CD4-positive, alpha-beta T cell treated with Interleukin-12 subunit alpha and Interleukin-12 subunit beta, for 1 hour (primary cell): ENCODE results near the gene ZNF33A.
"Not testable (repeated sequence)": the region's sequence is repeated elsewhere in the genome, so short reads cannot be mapped to it uniquely, and the experiment has no call there.

Experiments used
- DNase-seq: peaks from one replicate; pipeline ENCODE4 v3.0.0-alpha.2; 2020

The ZNF33A gene

DNA sequence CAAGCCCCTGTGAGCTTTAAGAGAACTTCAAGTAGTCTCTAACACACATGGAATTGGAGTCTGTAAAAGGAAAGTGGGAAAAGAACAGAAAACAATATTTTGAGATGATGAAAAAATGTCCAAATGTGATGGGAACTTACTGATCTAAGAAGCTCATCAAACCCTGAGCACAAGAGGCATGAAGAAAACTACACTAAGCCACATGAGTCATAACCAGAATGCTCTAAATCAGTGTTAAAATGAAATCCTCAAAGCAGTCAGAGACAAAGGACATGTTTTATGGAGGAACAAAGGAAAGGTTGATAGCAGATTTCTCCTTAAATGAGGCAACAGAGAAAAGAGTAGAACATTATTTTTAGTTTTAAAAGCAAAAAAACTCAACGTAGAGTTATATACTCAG, 37.2 kb downstream of the ZNF33A start:
- no peak for DNase-seq

DNA sequence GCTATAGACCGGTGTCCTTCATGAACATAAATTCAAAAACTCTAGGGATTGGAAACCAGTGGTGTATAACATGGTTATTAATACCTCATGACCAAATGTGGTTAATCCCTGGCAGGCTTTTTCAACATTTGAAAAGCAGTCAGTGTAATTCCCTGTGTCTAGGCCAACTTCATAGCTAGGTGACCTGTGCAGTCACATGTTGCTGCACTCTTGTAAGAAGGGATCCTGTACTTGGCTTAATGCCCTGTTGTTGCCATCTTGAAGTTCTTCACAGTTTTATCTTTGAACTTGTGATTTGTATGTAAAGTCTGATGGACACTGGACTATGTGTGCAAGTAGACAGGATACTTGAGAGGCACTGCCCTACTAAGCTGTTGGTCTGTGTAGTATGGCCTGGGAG, 39.7 kb downstream of the ZNF33A start:
- no peak for DNase-seq

DNA sequence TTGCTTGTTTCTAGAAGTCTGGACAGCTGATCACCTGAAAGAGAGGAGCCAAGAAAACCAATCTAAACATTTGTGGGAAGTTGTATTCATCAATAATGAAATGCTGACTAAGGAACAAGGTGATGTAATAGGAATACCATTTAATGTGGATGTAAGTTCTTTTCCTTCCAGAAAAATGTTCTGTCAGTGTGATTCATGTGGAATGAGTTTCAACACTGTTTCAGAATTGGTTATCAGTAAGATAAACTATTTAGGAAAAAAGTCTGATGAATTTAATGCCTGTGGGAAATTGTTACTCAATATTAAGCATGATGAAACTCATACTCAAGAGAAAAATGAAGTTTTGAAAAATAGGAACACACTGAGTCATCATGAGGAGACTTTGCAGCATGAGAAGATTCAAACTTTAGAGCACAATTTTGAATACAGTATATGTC, 43.9 kb downstream of the ZNF33A start:
- DNase-seq, result no peak

DNA sequence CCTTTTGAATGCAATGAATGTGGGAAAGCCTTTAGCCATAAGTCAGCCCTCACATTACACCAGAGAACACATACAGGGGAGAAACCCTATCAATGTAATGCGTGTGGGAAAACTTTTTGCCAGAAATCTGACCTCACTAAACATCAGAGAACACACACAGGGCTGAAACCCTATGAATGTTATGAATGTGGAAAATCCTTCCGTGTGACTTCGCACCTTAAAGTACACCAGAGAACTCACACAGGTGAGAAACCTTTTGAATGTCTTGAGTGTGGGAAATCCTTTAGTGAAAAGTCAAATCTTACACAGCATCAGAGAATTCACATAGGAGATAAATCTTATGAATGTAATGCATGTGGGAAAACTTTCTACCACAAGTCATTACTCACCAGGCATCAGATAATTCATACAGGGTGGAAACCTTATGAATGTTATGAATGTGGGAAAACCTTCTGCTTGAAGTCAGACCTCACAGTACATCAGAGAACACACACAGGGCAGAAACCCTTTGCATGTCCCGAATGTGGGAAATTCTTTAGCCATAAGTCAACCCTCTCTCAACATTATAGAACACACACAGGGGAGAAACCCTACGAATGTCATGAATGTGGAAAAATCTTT, 44.9 kb downstream of the ZNF33A start:
- not testable (repeated sequence) for DNase-seq

DNA sequence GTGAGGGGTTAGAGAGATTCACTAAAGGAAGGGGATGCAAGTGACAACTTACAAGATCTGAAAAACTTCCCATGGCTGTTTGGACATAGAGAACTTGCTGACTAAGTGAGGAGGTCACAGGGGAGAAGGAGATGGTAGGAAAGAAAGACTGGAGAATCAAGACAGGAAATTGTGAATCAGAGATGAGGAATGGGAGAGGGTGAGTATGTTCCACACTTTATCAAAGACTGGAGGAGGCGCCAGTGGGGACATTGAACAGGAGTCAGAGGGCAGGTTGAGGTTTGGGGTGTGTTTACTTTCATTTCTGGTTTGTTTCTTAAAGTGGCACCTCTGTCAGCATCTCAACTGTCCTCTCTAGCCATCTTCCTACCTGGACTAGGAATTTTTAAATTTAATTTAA, 59.2 kb downstream of the ZNF33A start:
- DNase-seq, result not testable (repeated sequence)

DNA sequence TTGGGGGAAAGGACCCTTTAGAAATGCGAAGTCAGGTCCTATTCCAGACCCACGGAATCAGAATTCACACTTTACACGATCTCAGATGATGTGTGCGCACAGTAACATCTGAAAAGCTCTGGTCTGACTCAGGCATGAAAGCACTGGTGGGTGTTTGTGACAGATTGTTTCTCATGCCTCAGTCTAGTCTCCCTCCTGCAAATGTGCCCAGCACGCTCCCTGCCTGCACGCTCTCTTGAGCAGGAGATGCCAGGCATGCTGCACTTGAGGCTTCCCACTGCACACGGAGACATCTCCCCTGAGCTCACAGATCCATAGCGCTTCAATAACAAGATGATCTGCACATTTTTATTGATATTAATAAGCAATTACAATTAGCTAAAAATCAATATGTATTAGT, 60.0 kb downstream of the ZNF33A start:
- no peak for DNase-seq

DNA sequence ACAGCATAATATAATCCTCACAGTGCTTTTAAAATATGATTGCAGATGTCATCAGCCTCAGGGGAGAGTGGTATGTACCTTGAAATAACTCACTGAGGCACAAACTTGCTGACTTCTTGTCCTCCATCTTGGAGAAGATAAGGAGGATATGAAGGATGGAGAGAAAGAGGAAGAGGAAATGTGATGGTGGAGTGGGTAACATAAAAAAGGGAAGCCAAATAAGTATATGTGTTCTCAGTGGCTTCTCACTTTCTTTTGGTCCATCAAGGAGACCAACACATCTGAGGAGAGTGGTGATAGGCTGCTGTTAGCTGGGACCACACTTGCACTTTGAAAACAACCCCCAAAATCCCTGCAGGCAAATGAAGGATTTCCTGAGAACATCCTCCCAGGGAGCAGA, 62.1 kb downstream of the ZNF33A start:
- DNase-seq, result no peak

DNA sequence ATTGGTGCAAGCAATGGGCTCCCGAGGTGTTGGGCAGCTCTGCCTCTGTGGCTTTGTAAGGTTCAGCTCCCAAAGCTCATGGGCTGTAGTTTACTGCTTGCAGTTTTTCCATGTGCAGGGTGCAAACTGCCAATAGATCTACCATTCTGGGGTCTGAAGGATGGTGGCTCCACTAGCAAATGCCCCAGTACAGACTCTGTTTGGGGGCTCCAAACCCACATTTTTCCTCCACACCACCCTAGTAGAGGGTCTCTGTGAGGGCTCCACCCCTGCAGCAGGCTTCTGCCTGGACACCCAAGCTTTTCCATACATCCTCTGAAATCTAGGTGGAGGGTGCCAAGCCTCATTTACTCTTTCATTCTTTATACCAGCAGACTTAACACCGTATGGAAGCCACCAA, 66.2 kb downstream of the ZNF33A start:
- no peak for DNase-seq

DNA sequence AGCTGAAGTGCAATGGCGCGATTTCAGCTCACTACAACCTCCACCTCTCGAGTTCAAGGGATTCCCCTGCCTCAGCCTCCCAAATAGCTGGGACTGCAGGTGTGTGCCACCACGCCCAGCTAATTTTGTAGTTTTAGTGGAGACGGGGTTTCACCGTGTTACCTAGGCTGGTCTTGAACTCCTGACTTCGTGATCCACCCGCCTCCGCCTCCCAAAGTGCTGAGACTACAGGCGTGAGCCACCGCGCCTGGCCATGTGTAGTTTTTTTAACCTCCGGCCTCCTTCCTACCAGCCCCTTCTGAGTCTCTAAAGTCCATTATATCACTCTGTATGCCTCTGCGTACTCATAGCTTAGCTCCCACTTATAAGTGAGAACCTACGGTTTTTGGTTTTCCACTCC, 82.8 kb downstream of the ZNF33A start:
- peak; percentile 1 for DNase-seq

DNA sequence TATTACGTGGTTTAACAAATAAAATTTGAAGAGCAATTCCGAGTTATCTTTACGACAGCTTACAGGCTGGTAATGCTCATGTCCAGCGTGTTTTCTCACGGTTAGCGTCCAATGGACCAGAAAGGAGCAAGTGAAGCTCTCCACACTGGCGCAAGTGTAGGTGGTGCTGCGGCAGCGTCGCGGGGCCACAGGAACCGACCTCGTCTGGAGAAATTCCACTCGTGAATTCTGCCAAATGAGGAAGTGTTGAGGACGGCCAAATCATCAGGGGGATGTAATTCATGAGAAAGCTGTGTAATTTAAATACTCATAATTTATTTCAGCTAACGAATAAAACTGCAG, 83.3 kb downstream of the ZNF33A start:
- no peak for DNase-seq

DNA sequence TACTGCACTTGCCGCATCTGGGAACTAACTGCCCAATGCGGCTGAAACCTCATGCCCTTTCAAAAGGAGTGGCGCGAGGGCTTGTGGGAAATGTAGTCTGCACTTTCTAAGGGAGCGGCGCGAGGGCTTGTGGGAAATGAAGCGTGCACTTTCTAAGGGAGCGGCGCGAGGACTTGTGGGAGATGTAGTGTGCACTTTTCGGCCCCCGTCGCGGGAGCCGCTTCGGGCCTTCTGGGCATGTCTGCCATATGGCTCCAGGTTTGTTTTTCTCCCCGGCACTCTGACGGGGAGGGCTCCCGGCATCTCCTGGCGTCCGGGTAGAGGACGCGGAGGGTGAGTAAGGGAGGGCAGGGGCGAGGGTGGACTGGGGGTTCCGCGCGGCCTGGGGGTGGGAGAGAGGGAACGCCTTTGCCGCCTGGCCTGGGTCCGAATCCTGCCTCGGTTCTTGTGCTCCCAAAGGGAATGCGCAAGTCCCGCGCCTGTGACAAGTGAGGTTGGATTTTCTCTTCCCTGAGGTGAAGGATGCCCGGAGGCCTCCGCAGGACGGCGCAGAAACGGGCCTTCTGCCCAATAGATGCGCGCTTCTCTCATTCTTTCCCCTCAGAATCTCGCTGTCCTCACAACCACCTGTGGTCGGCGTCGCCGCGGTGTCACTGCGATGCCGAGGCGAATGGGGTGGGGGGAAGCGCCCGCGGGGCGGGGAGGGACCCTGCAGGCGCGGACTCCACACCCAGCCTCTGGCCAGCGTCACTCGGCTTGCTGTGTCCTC, 83.9 kb downstream of the ZNF33A start, which contains the start of gene ZNF37A:
TSS of gene ZNF37A (plus strand) at position 180 of the 769 bp plus-strand sequence. CDS start 2,281 bp downstream, outside the sequence.
- peak; percentile 90 for DNase-seq

DNA sequence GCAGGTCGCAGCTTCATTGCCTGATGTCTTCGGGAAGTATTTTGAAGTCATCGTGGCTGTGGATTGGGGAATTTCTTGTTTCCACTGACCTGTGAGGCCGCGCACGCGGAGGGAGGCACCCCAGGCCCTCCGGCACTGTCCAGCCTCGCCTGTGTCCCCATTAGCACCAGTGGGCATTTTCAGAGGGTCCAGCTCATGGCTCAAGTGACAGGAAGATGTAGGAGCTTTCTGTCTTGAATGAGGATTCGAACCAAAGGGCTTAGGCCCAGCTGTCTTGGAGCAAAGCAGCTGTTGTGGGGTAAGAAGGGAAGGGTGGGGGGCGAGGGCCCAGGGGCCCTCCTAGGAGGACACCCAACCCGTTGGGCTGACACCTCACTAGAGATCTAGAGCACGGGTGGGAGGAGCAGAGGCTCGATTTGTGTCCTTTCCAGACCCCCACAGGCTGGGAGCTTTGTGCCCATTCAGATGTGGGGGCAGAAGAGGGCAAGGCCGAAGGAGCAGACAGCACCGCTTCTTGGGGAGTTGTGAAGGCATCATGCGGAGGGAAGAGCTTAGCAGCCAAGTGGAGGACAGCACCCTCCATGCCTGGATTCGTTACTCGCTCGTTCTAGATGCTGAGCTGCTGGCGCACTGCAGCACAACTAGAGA, 84.6 kb downstream of the ZNF33A start:
- no peak for DNase-seq

DNA sequence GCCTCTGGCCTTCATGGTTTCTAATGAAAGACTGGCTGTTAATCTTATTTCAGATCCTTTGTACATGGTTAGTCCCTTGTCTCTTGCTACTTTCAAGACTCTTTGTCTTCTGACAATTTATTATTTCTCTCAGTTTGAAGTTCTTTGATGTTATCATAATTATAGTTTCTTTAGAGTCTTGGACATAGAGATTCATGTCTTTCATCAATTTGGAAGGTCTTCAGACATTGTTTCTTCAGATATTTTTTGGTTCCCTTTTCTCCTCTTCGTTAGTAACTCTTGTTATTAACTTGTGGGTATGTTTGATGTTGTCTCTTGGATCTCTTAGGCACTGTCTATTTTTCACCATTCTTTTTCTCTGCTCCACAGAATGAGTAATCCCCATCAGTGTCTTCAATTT, 92.4 kb downstream of the ZNF33A start:
- DNase-seq, result no peak

DNA sequence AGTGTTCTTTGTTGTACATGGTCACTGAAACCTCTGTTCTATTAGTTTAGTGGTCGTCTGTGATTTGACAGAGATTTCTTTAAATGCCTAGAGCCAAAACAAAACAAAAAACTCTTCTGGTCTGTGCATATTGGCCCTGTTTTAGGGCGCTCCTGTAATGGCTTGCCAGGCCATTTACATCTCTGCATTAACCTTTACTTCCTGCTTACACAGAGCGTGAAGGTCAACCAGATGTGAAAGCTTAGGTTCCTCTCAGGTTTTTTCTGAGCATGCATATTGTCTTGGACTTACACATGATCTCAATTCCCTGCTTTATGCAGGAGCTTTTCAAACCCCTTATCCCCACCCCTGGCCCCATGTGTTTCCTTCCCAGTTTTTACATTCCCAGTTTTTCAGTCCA, 93.3 kb downstream of the ZNF33A start:
- DNase-seq, result no peak

DNA sequence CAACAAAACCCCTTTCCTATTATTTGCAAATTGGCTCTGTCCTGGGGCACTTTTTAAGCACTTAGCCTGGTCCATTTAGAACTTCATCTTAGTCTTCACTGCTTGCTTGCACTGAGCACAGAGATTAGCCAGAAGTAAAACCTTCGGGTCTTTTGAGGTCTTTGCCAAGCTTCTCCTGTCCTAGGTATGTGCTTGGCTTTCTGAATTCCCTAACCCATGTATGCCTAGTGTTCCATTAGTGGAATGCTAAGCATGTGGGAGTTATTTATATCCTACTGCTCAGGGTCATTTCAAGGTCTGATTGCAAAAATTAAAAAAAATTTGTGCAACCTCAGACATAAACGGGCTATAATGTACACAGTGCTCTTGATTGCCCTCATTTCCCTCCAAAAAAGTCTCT, 101.7 kb downstream of the ZNF33A start:
- DNase-seq, result no peak
